Measurements from ENCODE around the gene LCN15.

Gene LCN15

GRCh38 chr9:136722969-136723356 is 41.4 kb downstream of the LCN15 start:
- H3K27me3 ChIP-seq = no peaks in the 10 kb centered on the region
- no peak overlapping the region for H3K4me3 ChIP-seq (ENCODE audit: low read depth, low read length)
- peaks cover 35% of the 10 kb centered on the region for H3K4me1 ChIP-seq
- no peak for TF ChIP-seq CTCF (IDR thresholded peaks at IDR 0.05; ENCODE audit: low read depth, low read length)
- H3K36me3 ChIP-seq = peaks cover 70% of the 10 kb centered on the region
- H3K9me3 ChIP-seq = no peaks in the 10 kb centered on the region
- DNase-seq = peak; percentile 71

GRCh38 chr9:136722093-136722968 is 42.0 kb downstream of the LCN15 start:
- no peak for TF ChIP-seq CTCF (IDR thresholded peaks at IDR 0.05; ENCODE audit: low read depth, low read length)
- Histone ChIP-seq H3K36me3 (peaks cover 66% of the 10 kb centered on the region), H3K4me1 (peaks cover 35% of the 10 kb centered on the region), H3K27me3 (no peaks in the 10 kb centered on the region), H3K9me3 (no peaks in the 10 kb centered on the region), H3K4me3 (ENCODE audit: low read depth, low read length) (no peak overlapping the region)
- no peak for DNase-seq

GRCh38 chr9:136721339-136722092 is 42.8 kb downstream of the LCN15 start:
- Histone ChIP-seq H3K4me3 (ENCODE audit: low read depth, low read length) (no peak overlapping the region), H3K27me3 (no peaks in the 10 kb centered on the region), H3K9me3 (no peaks in the 10 kb centered on the region), H3K4me1 (peaks cover 35% of the 10 kb centered on the region), H3K36me3 (peaks cover 60% of the 10 kb centered on the region)
- DNase-seq = peak; percentile 59
- TF ChIP-seq CTCF (IDR thresholded peaks at IDR 0.05; ENCODE audit: low read depth, low read length) = no peak

- Histone ChIP-seq H3K27me3 (no peaks in the 10 kb centered on the region), H3K4me3 (ENCODE audit: low read depth, low read length) (no peak overlapping the region), H3K9me3 (no peaks in the 10 kb centered on the region), H3K36me3 (peaks cover 55% of the 10 kb centered on the region), H3K4me1 (peaks cover 33% of the 10 kb centered on the region)
- no peak for TF ChIP-seq CTCF (IDR thresholded peaks at IDR 0.05; ENCODE audit: low read depth, low read length)
- DNase-seq = no peak
Measured at GRCh38 chr9:136720898-136721338, 43.4 kb downstream of the LCN15 start.

GRCh38 chr9:136720251-136720897 is 43.9 kb downstream of the LCN15 start:
- H3K27me3 ChIP-seq = no peaks in the 10 kb centered on the region
- peak; percentile 60 for DNase-seq
- H3K4me3 ChIP-seq (ENCODE audit: low read depth, low read length) = no peak overlapping the region
- no peaks in the 10 kb centered on the region for H3K9me3 ChIP-seq
- H3K36me3 ChIP-seq = peaks cover 53% of the 10 kb centered on the region
- no peak for TF ChIP-seq CTCF (IDR thresholded peaks at IDR 0.05; ENCODE audit: low read depth, low read length)
- peaks cover 31% of the 10 kb centered on the region for H3K4me1 ChIP-seq

All from BE2C (cell line).